ENCODE results near the gene TNFRSF18. TPM values are rescaled to one million over a fixed set of nuclear protein-coding genes. Genes with fewer than 3 reads are reported as not detected.

Gene TNFRSF18
- total and polyA plus RNA-seq, 2 donors (not counting 1 experiment from before 2014, with no cell fraction given): 10.1 to 33.5 TPM

DNA sequence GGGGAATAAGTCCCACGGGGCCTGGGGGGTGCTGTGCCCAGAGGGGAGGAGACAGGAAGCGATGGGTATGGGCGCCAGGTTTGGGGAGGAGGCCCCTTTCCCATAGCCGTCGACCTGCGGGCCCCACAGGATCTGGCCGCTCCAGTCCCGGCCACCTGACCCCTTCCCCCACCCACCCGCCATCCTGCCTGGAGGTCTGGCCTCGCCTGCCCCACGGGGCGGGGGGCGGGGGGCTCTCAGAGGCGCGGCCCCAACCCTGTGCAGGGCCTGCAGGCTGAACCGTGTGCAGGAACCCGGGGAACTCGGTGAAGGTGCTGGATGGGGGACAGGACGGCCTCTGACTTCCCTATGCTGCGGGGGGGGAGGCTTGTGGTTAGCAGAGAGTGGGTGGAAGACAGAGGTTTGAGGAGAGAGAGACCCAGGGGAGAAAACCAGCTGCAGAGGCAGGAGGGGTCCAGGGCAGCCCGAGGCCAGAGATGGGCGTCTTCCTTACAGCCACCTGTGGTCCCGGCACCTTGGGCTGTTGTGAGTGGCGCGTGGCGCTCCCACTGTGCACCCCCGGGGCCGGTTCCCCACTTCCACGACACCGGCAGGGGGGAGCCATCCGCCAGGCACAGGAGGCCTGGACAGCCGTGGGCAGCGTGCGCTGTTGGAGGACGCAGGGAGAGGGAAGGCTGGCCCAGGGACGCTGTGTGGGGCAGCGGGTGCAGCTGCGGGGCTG lies 2.5 kb upstream of the TNFRSF18 start:
- Histone ChIP-seq H3K27me3 (replicated peaks in 1 of 4; ENCODE audit: control extremely low read depth in 1 of 4, control insufficient read depth in 3 of 4, insufficient read depth in 4 of 4, low read length in 3 of 4) (peaks cover 0 to 55% (median 17%) of the 10 kb centered on the region in 4 experiments), H3K4me2 (replicated peaks; ENCODE audit: low read depth, low read length, poor library complexity, severe bottlenecking) (peak overlapping the region; percentile 97), H3K9ac (ENCODE audit: low read length) (peak overlapping the region; percentile 52), H2AFZ (ENCODE audit: insufficient read depth, low read depth, low read length, poor library complexity, severe bottlenecking) (peak overlapping the region; percentile 58), H3K9me3 (ENCODE audit: control extremely low read depth in 1 of 3, control insufficient read depth in 2 of 3, insufficient read depth in 1 of 3, low read length in 2 of 3) (peaks cover 0 to 25% (median 0%) of the 10 kb centered on the region in 3 donors), H3K4me1 (ENCODE audit: control insufficient read depth in 2 of 2, insufficient read depth in 2 of 2, low read length in 2 of 2) (peaks cover 63 to 73% of the 10 kb centered on the region in 2 donors), H3K4me3 (ENCODE audit: control extremely low read depth in 1 of 5, extremely low read depth in 1 of 5, insufficient read depth in 1 of 5, low read depth in 2 of 5, low read length in 4 of 5) (peak overlapping the region in 3 of 5 experiments; percentile 15 to 35 (median 32)), H3K36me3 (replicated peaks in 1 of 2; ENCODE audit: control extremely low read depth in 1 of 2, control insufficient read depth in 1 of 2, extremely low read depth in 1 of 2, insufficient read depth in 2 of 2, low read length in 1 of 2) (no peaks in the 10 kb centered on the region), H3K79me2 (ENCODE audit: control insufficient read depth, insufficient read depth, low read length) (no peaks in the 10 kb centered on the region), H4K20me1 (ENCODE audit: control insufficient read depth, insufficient read depth, low read length, poor library complexity, severe bottlenecking) (no peaks in the 10 kb centered on the region), H3K27ac (ENCODE audit: low read length in 2 of 2) (no peak overlapping the region)
- peak overlapping the region; percentile 83 for H3K27ac Mint-ChIP-seq
- DNase-seq (peak; percentile 71), ATAC-seq (ENCODE audit: low read depth) (peak; percentile 28)
- H3K27me3 Mint-ChIP-seq: peaks cover 9% of the 10 kb centered on the region
- H3K4me1 Mint-ChIP-seq: peaks cover 31% of the 10 kb centered on the region
- ChIA-PET CTCF (interaction anchor here (1.2 to 4.9 kb wide), 3 partner anchors 42 to 87 kb away, joined by 3 to 39 read pairs (median 6); no protein-coding TSS in a partner anchor), POLR2A (interaction anchor here (0.6 to 1.4 kb wide), 5 partner anchors 29 to 92 kb away, joined by 3 to 7 read pairs (median 4); no protein-coding TSS in a partner anchor)
- peak overlapping the region; percentile 91 for H3K4me3 Mint-ChIP-seq
- 13% methylated on average over 25 of the region's 38 CpGs for WGBS (ENCODE audit: insufficient coverage)
- intact Hi-C loops (cut with micrococcal nuclease): loop anchor here (1.0 to 10.0 kb wide), 5 partner anchors 24 to 174 kb away; partner anchors contain the start of genes B3GALT6, SDF4 and TTLL10
- TF ChIP-seq CTCF (IDR thresholded peaks at IDR 0.05) (no peak), EZH2 (IDR thresholded peaks at IDR 0.05; ENCODE audit: borderline replicate concordance, insufficient read depth, low read depth, low read length, poor library complexity, severe bottlenecking) (no peak)
- H3K9me3 Mint-ChIP-seq (ENCODE audit: insufficient read depth): no peaks in the 10 kb centered on the region

GRCh38 chr1:1207571-1207892 lies 1.1 kb upstream of the TNFRSF18 start:
- 49% methylated on average over 11 of the region's 11 CpGs for WGBS (ENCODE audit: insufficient coverage)
- ChIA-PET POLR2A (interaction anchor here (1.0 to 1.4 kb wide), 2 partner anchors 71 to 90 kb away, joined by 3 to 4 read pairs; no protein-coding TSS in a partner anchor), CTCF (interaction anchor here (0.7 to 4.9 kb wide), 5 partner anchors 37 to 85 kb away, joined by 3 to 39 read pairs (median 3); no protein-coding TSS in a partner anchor)
- H3K4me3 ChIP-seq (ENCODE audit: control extremely low read depth in 1 of 5, extremely low read depth in 1 of 5, insufficient read depth in 1 of 5, low read depth in 2 of 5, low read length in 4 of 5): no peak overlapping the region
- peaks cover 50 to 60% of the 10 kb centered on the region in 2 donors for H3K4me1 ChIP-seq (ENCODE audit: control insufficient read depth in 2 of 2, insufficient read depth in 2 of 2, low read length in 2 of 2)
- peaks cover 0 to 19% (median 0%) of the 10 kb centered on the region in 3 donors for H3K9me3 ChIP-seq (ENCODE audit: control extremely low read depth in 1 of 3, control insufficient read depth in 2 of 3, insufficient read depth in 1 of 3, low read length in 2 of 3)
- intact Hi-C loops (cut with micrococcal nuclease): loop anchor here (5.0 to 10.0 kb wide), 2 partner anchors 50 to 173 kb away; no protein-coding TSS in a partner anchor
- no peak for ATAC-seq (ENCODE audit: low read depth)
- H3K9ac ChIP-seq (ENCODE audit: low read length): no peak overlapping the region
- Mint-ChIP-seq H3K9me3 (ENCODE audit: insufficient read depth) (no peaks in the 10 kb centered on the region), H3K4me3 (peak overlapping the region; percentile 91), H3K4me1 (peaks cover 29% of the 10 kb centered on the region), H3K27ac (no peak overlapping the region), H3K27me3 (peaks cover 9% of the 10 kb centered on the region)
- no peaks in the 10 kb centered on the region for H3K79me2 ChIP-seq (ENCODE audit: control insufficient read depth, insufficient read depth, low read length)
- peaks cover 0 to 46% (median 15%) of the 10 kb centered on the region in 4 experiments for H3K27me3 ChIP-seq (replicated peaks in 1 of 4; ENCODE audit: control extremely low read depth in 1 of 4, control insufficient read depth in 3 of 4, insufficient read depth in 4 of 4, low read length in 3 of 4)
- H3K27ac ChIP-seq (ENCODE audit: low read length in 2 of 2): no peak overlapping the region
- H4K20me1 ChIP-seq (ENCODE audit: control insufficient read depth, insufficient read depth, low read length, poor library complexity, severe bottlenecking): no peaks in the 10 kb centered on the region
- no peak for TF ChIP-seq CTCF (IDR thresholded peaks at IDR 0.05)
- TF ChIP-seq EZH2 (IDR thresholded peaks at IDR 0.05; ENCODE audit: borderline replicate concordance, insufficient read depth, low read depth, low read length, poor library complexity, severe bottlenecking): no peak
- H2AFZ ChIP-seq (ENCODE audit: insufficient read depth, low read depth, low read length, poor library complexity, severe bottlenecking): no peak overlapping the region
- no peaks in the 10 kb centered on the region for H3K36me3 ChIP-seq (replicated peaks in 1 of 2; ENCODE audit: control extremely low read depth in 1 of 2, control insufficient read depth in 1 of 2, extremely low read depth in 1 of 2, insufficient read depth in 2 of 2, low read length in 1 of 2)
- DNase-seq: peak; percentile 13
- peak overlapping the region; percentile 97 for H3K4me2 ChIP-seq (replicated peaks; ENCODE audit: low read depth, low read length, poor library complexity, severe bottlenecking)
